ENCODE data around the gene CLNK.

CLNK gene

DNA sequence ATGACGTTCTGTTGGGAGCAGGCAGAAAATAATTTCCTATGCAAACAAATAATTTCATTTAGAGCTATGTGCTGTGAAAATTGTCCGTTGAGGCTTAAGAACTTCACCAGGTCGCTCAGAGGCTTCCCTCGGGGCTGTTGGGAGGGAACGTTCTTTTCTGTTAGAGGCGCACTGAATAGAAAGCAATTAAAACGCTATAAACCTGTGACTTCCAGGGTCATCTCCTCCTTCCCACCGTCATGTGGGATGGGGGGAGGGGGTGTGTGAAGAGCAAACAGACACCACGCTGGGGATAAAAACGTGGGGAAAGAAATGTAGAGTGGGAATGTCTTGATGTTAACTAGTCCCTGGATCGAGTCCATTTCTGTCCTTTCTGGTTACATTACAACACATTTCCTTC is 192.1 kb downstream of the CLNK start:
- no peak for DNase-seq

DNA sequence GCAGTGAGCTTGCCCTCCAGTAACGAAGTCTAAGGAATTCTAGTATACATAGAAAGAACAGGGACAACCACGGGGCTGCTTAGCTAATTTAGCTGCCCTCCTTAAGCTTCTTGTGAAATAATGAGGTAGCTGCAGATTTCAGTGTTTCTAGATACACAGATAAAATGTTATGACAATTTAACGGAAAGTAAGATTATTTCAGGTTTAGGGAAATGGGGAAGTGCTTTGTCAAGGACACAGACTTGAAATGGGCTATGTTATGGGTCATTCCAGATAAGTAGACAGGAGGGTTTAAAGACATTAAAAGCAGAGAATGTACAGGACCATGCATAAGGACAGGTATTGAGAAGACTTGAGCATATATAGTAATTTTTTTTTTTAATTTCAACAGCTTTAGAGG is 193.2 kb downstream of the CLNK start:
- DNase-seq: no peak

DNA sequence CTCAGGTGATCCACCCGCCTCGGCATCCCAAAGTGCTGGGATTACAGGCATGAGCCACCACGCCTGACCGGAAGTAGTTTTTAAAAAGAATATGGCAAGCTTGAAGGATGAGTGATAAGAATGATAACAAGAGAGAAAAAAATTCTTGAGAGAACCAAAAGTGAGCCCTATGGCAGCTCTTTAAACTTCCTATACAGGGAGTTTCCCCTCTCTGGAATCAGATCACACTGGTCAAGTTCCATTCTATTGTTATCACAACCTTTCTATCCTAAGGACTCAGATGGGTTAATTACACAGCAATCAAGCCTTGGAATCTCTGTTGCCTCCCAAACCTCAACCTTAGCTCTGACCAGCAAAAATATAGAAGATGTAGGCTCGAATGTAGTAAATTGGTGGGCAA is 193.6 kb downstream of the CLNK start:
- DNase-seq: no peak

GRCh38 chr4:10482913-10483312 is 201.7 kb downstream of the CLNK start:
- DNase-seq: no peak

- no peak for DNase-seq
Observed at GRCh38 chr4:10480616-10481015, 204.0 kb downstream of the CLNK start.

DNA sequence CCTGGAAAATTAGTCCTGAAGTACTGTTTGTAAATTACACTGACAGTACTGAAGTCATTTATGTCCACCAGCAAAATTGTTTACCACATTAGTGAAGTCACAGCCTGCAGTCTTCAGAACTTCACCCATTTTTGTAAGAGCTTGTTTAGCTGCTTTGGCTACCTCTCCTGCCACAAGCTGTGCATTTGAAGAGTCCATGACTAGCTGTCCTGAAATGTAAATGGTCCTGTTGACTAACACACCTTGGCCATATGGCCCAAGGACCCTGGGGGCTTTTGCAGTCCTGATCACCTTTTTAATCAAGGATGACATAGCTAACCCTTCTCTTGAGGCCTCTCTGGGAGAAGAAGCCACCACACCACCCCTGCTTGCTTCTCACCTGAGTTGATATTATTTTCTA is 205.9 kb downstream of the CLNK start:
- DNase-seq: no peak

- no peak for DNase-seq
Observed at GRCh38 chr4:10470505-10470904, 214.1 kb downstream of the CLNK start.

DNA sequence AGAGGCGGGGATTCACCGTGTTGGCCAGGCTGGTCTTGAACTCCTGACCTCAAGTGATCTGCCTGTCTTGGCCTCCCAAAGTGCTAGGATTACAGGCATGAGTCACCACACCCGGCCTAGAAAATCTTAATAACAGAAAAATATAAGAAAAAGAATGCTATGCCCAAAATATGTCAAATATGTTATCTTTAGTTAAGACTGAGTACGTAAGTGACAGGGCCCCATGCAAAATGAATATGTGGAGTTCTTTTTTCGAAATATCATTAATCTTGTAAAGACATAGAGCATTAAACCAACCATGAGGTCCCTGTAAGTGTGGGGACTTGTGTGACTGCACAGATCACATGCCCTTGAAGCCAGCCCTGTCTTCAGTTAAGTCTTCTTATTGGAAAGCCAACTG is 218.4 kb downstream of the CLNK start:
- no peak for DNase-seq

DNA sequence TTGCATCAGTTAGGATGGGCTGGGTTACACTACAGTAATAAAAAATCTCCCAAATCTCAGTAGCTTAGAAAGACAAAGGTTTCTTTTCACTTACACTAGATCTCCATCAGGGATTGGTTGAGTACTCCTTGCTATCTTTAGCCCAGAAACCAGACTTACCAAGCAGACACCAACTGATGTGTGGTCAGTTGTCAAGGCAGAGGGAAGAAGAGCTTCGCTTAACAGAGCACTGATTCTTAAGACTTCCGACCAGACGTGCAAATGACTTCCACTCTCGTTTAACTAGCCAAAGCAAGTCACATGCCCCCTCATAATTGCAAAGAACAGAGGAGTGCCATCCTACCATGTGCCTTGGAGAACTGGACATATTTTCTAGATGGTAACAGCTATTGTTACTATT is 221.7 kb downstream of the CLNK start:
- DNase-seq: no peak

- no peak for DNase-seq
Observed at GRCh38 chr4:10461850-10462400, 222.6 kb downstream of the CLNK start.

DNA sequence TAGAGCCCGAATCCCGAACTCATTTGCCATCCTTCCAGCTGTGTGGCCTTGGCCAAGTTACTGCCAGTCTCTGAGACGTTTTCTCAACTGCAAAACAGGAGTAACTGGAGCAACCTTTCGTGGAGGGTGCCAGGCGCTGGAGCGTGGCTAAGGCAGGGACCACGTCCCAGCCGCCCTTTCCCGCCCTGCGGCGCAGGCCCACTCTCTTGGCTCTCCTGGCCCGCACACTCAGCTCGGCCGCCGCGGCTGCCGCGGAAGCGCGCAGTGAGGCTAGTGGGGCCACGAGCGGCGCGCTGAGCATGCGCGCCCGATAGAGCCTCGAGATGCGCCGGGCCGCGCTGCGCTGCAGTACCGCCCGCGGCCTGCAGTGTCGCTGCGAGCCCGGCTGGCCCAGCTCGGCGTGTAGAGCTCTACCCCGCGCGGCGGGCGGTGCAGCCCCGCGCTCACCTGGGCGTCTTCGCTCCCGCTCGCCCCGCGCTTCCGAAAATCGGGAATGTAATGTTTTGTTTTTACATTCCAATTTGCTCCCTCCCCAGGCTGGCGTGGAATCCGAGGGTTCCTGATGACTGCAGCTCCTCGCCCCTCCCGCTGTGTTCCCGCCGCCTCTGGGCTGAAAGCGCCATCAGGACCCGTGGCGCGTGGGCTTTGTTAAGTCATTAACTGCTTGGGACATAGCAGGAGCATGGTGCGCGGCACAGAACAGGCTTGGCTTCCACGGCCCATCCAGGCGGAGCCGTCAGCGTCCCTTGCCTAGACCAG is 223.3 kb downstream of the CLNK start:
- peak; percentile 56 for DNase-seq

DNA sequence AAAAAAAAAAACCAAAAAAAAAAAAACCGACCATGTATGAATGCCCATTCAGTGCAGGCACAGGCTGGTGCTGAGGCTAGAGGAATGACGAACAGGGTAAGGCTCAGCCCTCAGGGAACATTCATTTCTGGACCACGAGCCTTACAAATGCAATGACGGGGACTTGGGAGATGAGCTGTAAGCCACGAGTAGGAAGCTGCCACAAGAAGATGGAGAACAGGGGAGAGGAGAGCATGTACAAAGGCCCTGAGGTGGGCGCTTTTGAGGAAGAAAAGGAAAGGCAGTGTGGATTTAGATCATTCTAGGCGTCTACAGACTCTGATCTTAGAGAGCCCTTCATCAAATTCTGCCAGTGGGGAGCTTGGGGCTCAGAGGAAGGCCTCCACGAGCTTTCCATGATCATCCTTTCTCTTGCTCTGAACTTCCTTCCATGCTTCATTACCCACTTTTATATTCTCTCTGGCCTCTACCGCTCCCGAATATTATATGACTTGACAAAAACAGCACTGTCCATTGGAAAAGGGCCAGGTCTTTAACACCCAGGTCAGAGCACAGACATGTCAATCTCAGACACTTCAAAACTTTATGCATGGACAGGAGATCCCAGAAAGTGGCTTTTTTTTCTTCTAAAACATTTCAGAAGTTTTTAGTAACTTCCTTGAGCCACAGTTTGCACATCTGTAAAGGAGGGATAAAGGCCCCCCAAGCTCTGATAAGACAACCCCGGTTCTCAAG is 224.1 kb downstream of the CLNK start:
- DNase-seq: no peak

- DNase-seq: no peak
Observed at GRCh38 chr4:10459305-10459704, 225.3 kb downstream of the CLNK start.

DNA sequence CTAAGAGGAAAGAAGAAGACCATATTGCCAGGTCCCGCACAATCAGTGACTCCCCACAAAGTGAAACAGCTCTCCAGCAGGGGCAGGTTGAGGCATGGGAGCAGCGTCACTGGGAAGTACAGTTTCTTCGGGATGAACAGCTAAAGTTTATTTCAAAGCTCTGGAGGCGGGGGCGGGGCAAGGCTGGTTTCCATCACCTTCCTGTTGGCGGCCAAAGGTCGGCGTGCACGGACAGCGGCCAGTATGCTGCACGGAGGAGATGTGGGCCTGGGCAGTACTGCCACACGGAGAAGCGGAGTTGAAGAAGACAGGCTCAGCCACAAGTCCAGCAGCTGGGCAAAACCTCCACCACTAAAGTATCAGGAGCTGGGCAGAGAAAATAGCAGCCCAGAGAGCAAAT is 226.4 kb downstream of the CLNK start:
- DNase-seq: no peak

DNA sequence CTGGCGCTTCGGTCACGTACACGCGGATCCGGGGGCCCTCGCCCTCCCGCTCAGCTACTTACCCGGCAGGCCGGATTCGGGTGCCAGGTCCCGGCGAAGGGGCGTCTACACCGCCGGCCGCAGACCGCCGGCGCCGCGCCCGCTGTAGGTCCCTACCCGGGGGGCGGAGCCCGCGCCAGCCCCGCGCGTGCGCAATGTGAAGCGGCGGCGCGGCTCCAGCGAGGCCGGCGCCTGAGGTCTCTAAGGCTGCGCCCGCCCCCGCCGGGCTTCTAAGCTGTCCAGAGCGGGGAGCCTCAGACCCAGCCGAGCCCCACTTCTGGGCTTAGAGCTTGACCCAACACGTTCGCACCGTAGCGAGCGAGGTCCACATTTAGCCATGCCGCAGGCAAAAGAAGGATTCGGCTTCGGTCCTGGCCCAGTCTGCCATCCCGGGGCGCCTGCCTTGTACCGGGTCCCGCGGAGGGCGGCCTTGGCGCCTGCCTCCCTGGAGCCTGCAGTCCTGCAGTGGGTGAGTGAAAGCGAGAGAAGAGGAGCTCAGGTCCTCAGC is 227.2 kb downstream of the CLNK start, which contains the start of gene ZNF518B:
Gene ZNF518B, minus strand, starts transcription at position 172 of the 547 bp plus-strand sequence. CDS start 11,098 bp downstream, outside the sequence.
- DNase-seq: peak; percentile 75

- DNase-seq: peak; percentile 28
Observed at GRCh38 chr4:10456595-10457254, 227.8 kb downstream of the CLNK start.

DNA sequence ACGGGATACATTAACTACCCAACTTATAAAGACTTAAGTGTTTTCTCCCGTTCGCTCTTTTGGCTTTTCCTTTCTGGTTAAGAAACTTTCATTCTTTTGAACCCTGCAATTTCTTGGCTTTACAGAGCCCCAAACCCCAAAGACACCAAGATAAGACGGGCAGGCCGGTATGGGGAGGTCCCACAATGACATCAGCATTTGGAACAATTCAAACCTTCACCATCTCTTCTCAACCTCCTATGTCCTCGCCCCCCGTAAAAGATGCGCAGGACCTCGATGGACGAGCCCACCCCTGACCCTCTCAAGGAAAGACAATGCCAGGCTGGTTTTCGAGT is 228.3 kb downstream of the CLNK start:
- DNase-seq: no peak

DNA sequence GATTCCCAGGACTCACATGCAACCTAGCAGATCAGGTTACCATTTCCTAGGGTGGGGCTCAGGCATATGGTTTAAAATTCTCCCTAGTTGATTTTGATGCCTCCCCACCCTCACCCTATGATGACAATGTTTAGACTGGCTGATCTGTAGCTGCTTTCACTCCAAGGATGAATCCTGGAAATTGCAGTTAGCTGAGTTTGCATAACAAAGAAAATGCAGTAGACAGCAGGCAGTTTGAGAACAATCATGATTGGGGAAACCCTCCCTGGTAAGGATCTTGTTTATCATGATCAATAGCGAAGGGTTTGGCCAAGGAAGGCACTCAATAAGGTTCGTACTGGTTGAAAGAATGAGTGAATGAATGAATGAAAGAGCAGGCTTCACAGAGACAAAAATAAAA is 229.4 kb downstream of the CLNK start:
- DNase-seq: no peak

GRCh38 chr4:10454726-10455125 is 229.8 kb downstream of the CLNK start:
- no peak for DNase-seq

DNA sequence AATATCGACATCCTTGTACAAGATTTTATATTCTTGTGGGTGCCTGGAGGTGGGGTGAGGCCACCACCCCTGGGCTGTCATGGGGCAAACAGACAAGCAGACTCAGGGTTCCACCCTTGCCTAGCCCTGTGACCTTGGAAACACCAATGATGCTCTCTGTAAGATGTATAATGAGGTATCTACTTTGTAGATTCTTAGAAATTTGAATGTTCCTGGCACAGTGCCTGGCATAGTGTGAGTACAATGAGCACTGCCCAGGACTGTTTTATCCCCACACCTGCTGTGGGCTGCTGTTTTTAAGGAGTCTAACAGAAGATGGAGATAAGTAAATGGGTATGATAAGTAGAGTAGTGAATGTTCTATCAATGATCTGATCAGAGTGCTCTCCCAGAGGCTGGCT is 230.4 kb downstream of the CLNK start:
- no peak for DNase-seq

GRCh38 chr4:10448991-10449390 is 235.6 kb downstream of the CLNK start:
- no peak for DNase-seq

DNA sequence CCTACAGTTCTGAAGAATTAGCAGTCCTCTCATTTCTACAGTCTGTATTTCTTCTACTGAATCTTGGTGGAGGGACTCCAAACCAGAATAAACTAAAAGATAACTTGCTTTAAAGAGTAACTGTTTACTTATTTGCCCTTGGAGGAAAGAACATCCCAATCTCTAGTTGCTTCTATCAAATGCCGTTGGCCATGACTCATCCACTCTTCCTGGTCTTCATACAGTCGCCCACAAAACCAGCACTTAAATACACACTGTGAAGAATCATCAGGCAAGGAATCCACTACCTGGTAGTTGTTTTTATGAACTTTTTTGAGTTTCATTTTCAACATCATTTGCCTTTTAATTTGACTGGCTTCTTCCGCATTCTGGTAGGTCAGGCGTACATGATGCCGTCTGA is 241.6 kb downstream of the CLNK start:
- no peak for DNase-seq

DNA sequence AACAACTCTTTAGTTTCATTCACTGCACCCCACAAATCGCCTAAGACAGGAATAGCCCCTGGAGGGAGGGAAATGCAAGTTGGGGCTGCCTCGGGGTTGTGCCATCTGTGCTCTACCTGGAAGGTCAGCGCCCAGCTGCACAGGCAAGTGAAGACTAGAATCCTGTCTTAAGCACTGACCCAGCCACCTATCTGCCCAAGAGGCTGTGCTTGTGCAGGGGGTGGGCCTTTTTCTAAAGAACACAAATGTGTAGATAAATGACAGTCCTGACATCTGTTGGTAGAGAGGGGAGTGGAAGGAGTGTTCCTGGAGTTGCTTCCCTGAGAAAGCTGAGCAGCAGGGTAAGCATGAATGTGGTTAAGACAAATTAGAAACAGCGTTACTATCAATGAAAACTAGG is 243.1 kb downstream of the CLNK start:
- DNase-seq: no peak
